NCI-H510A treated with DMSO at 0.1 percent for 48 hours (cell line): ENCODE measurements around the gene TTN.

Experiments
- DNase-seq: peaks from one replicate; lab custom pipeline; 2025; lab: John Stamatoyannopoulos, UW

The TTN gene

DNA sequence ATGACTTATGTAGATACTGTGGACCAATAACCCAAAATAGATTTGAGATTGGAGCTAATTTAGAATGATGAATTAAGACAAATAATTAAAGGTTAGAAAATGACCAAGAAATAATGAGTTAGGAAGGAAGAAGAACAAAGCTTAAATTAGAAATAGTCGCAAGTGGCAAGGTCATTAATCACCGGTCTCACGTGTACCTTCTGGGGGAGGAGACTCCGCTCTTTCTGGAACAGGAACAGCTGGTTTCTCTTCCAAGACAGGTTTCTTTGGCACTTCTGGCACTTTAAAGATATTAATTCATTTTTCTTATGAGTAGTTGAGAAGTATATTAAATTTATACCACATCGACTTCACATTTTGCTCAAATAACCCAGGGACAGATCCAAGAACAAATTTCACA lies 156.7 kb downstream of the TTN start:
- DNase-seq = no peak

DNA sequence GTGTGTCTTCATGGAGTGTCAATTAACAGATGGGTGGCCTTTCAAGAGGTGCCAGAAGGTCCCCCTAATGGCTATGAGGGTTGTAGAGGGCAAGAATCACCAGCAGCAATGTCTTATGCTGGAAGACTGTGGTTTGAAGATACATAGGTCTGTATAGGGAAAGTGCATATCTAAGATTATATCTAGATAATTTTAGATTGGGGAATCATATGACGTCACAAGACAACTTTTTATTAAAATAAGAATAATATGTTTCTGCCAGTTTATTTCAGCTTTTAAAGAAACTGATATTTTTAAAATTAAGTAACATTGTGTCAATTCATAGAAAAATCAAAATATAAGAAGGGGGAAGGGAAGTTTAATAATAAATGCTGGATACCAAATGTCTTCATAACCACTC lies 162.3 kb downstream of the TTN start:
- no peak for DNase-seq

DNA sequence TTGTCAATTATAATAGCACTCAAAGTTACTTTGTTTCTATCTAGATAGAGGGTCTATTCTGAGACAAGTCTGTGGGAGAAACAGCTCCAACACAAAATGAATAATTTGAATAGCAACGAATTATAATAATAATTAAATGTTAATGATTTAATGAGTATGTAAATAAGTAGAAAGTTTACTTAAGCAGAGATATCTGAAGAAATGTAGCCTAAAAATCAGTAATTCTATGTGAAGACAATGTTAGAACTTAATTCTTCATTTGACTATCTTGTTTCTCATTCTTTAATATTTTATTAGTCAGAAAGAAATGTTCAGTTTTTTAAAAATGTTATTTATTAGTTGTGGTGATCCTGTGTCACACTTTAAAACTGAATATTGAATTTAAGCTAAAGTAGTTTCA lies 165.7 kb downstream of the TTN start:
- no peak for DNase-seq

DNA sequence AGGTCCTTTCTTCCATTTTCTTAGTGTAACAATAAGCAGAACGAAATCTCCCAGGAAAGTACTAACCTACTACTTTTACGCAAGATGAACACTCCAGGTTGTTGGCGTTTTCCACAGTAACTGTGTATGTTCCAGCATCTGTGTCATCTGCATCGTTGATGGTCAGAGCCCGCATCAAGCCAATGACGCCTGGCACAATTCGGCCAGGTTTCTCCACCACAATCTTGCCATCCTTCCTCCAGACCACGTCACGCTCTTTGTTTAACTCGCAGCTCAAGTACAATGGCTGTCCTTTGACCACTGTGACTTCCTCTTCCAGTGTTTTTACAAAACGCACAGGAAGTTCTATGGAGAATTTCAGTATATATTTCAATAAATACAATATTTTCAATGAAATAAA lies 171.3 kb downstream of the TTN start:
- no peak for DNase-seq

DNA sequence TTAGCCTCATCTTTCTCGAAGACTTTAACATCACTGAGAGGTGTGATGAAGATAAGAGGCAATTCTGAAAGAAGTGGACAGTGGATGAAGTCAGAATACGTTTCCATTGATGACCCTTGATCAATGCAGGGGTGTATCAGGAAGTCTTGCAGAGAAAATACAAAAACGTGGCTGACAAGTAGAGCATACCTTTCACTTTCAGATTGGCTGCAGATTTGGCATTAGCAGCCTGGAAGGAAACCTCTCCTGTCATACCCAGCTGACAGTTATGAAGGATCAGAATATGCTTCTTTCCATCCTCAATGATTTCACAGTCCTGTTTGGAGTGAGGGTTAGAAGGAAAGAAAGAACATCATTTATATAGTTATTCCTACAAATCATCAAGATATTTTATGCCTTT lies 174.5 kb downstream of the TTN start:
- no peak for DNase-seq

DNA sequence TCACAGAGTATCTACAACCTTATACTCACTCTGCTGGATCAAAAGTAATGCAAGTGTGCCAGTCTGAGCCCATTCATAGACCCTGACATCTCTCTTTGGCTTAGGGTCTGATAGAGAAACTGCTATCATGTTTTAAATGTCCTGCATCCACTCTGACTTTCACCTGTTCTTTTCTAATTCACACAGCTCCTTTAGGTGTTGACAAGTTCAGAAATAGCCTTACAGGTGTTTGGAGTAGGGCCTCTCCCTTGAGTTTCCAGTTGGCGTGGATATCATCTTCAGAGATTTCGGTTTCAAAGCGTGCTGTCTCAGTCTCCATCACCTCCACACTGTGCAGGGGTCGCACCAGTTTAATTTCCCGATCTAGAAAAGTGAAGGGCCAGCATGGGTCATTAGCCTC lies 176.6 kb downstream of the TTN start:
- DNase-seq = no peak

DNA sequence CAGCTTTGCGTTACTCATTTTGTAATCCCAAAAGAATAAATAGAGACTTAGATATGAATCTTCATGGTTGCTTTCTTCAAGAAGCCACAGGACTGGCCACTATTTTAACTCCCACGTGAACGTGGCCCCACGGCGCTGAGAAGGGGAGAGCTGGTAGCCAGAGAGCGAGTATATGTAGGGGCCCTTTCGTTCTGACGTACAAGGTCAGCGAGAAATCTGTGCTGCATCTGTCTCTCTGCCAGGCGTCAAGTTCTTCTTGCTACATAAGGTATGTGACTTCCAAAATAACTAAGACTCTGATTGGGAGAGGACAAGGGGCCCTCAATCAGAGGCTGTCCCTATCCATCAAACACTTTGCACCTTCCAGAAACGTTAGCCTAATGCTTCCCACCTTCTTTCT lies 177.8 kb downstream of the TTN start:
- DNase-seq = no peak

DNA sequence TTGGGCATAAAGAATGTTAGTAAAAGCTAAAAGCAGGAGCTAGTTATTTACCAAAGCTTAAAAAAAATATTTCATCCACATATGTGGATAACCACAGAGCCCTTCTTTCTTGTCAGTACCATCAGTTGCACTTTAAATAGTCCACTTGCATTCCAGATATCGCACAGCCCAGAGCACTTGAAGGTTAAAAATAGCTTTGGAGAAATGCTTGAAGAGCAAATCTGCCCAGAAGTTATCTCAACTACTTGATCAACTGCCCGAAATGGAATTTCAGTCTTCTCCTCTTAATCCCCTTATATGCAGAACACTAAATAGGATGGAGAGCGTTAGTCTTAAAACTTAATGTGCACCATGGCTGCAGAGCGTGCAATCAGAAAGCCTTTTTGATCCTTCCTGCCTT lies 178.6 kb downstream of the TTN start:
- no peak for DNase-seq

DNA sequence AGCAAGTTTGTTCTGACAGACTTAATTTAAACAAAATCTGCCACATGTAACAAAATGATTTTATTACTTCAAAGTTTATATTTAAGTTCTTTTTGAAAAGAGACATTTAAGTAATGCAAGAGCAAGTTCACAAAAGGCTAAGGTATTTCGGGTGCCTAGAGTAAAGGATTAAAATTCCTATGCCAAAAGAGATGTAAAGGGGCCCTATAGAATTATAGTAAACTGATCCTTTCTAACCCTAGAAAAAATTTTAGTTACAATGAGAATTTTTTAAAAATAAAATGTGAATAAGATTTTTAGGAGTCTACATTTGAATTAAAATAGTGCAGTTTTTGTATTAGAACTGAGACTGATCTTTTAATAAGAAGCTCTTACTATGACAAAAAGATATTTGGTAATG lies 179.8 kb downstream of the TTN start:
- no peak for DNase-seq

DNA sequence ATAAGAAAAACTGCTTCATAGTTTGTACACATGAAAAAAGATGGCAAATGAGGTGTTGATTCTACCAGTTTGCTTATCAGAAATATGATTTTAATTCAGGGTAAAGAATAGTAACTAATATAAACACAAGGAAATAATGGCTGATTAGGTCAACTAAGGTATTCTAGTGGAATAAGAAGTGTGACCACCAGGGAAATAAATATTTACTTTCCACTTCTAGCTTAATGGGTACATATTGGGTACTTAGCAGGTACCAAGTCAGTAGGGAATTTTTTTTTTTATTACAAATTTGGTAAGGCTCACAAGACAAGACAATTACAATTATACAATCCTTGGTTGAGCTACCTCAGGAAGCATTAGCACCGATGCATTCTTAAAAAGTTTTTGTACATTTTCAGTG lies 191.3 kb downstream of the TTN start:
- DNase-seq = no peak

DNA sequence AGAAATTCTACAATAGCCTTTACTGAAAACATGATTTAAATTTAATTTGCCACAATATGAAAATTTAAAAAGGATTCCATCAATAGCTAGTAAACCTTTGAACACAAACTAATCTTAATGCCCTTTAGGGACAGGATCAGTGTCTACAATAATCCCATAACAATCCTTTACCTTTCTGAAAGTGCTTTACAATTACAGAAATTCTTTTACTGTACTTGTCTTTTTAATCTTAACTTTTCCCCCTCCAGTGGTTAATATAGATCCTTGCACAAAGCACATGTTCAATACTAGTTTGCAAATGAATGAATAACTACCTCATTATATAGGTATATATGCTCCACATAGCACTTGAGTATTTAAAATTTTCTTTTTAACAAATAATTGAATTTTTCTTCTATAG lies 204.3 kb downstream of the TTN start:
- no peak for DNase-seq

DNA sequence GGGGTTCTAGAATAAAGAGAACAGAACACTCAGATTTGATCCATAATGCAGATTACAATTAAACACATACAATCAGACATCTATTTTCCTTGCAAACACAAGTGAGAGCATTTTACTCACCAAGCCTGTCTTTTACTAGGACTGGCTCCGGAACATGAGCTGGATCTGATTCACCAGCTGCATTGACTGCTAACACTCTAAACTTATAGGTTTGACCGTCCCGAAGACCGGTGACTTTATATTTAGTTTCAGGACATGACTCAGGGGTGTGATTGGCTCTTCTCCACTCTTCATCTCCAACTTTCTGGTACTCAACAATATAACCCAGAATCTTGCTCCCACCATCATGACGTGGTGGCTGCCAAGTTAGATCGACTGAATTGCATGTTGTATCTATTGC lies 214.6 kb downstream of the TTN start:
- DNase-seq = no peak

DNA sequence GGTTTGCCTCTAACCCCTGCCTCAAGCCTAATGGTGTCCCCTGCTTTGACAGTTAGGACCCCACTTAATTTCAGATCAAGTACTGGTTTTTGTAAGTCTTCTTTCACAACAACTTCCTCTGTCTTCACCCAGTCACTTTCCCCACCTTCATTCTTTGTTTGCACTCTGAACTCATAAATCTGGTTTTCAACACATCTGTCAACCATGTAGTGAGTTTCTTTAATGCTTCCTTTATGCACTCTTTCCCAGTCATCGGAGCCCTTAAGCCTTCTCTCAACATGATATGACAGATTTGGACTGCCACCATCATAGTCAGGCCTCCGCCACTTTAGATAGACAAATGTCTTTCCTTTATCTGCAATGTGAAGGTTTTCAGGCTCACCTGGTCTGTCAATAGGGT lies 217.9 kb downstream of the TTN start:
- no peak for DNase-seq

DNA sequence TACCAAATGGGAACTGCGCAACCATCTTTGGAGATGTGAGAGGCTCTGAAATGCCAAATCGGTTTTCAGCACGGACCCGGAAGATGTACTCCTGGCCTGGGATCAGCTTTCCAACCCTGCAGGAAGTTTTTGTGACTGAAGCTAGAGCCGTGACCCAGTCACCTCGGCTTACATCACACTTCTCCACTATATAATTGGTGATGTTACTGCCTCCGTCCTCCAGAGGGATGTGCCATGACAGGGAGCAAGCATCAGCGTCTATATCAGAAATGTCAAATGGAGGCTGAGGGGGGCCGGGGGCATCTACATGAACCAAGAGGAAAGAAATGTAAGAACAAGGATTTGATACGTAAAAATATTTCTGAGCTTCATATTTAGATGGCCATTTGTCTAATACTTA lies 222.6 kb downstream of the TTN start:
- DNase-seq = no peak

DNA sequence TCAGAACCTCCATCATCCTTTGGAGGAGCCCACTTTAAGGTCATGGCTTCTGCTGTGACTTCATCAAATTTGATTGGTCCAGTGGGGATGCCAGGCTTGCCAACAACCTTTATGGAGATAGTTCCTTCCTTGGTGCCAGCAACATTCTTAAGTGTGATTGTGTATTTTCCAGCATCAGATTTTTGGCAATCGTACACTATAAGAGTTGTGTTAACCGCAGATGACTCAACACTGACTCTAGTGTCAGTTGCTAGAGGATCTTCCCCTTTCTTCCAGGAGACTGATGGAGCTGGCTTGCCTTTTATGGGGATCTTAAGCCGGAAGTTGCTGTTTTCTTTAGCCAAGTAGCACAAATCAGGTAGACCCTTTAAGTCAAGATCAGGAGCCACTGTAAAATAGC lies 228.2 kb downstream of the TTN start:
- no peak for DNase-seq

DNA sequence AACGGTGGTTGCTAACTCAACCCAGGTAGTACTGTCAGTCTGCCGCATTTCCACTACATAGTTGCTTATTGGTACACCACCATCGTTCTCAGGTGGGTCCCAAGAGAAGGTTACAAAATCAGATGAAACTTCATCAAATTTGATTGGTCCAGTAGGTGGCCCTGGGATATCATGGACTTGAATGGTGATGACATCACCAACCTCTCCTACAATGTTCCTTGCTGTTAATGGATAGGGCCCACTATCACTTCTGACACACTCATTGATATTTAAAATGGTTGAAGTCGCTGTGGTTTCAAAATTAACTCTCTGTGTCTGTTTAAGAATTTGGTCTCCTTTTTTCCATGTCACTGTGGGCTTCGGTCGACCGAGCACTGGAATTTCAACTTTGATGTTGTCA lies 232.4 kb downstream of the TTN start:
- no peak for DNase-seq

DNA sequence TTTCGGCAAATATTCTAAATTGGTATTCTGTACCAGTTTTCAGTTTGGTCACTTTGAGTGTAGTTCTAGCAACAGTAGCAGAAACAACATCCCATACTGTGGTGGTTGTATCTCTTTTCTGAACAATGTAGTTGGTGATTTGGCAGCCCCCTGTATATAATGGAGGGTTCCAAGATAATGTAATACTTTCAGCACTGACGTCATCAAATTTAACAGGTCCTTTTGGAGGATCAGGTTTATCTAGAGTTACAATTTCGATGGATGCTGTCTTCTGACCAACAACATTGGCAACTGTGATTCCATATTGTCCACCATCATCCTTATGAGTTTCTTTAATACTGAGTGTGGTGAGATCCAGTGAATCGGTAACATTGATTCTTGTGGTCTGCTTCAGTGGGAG lies 239.0 kb downstream of the TTN start:
- DNase-seq = no peak

DNA sequence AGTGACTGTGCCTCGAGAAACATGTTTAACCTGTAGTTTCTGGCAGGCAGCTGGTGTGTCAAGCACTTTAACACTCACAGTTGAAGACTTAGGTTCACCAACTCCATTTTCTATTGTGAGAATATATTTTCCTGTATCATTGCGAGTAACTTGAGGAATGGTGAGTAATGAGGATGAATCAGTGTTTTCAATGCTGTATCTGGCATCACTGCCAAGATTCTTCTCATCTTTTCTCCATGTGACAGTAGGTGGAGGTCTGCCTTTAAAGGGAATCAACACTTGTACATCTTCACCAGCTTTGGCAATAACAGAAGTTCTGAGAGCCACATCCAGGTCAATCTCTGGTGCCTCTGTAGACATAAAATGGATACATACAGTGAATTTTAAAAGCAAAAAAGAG lies 254.2 kb downstream of the TTN start:
- DNase-seq = no peak

DNA sequence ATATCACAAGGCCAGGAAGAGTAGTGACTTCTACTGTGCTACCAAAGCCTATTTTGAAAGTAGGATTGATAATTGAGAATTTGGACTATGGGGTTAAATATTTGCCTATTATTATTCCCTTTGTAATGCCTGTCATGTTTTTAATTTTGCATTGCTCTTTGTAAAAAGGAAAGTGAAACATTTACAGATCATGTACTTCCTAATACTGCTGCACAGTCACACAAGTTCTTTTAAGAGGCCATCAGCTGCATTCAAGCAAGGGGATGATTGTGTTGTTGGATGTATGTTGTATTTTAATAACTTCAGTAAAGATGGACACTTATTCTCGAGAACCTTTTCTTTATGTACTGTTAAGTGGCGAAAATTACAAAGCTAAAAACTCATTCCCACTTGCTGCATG lies 256.9 kb downstream of the TTN start:
- no peak for DNase-seq

DNA sequence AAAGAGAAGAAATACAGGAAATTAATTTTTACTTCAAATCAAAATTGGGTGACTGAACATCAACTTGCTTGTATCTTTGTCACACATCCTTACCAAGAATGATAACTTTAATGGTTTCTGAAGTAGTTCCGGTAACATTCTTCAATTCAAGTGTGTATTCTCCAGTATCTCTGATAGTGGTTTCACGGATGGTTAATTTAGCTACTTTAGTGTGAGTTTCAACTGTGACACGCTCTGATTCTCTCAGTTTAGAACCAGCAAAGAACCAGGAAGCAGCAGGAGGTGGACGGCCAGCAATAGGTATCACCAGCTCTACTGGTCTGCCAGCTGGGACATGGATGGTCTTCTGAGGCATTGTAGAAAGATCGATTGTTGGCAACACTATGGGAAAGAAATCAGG lies 264.7 kb downstream of the TTN start:
- no peak for DNase-seq

DNA sequence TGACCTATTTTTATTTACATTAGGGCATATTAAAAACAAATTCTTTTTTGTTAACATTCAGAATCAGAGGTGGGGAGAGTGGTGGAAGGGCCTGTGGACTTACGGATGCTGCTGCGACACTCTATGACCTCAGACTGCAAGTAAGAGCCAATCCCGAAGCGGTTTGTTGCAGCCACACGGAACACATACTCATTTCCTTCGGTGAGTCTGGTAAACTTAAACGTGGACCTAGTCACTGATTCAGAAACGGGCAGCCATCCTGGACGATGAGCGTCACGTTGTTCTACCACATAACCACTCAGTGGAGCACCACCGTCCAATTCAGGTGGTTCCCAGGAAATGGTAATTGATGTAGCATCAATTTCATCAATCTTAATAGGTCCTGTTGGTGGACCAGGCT lies 265.1 kb downstream of the TTN start:
- DNase-seq = no peak

DNA sequence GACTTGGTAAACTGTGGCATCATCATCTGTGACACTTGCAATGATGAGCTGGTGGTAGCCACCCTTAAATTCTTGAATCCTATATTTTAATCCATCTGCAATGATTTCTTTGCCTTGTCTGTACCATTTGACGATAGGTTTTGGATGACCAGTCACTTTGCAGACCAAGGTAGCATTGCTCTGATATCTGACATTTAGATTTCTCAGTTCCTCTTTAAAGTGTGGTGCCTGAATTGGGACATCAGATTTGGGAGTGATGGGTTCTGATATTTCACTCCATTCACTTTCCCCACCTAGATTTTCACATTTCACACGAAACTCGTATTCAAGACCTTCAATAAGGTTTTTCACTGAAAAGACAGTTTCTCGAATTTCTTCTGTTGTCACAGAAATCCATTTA lies 271.2 kb downstream of the TTN start:
- no peak for DNase-seq

DNA sequence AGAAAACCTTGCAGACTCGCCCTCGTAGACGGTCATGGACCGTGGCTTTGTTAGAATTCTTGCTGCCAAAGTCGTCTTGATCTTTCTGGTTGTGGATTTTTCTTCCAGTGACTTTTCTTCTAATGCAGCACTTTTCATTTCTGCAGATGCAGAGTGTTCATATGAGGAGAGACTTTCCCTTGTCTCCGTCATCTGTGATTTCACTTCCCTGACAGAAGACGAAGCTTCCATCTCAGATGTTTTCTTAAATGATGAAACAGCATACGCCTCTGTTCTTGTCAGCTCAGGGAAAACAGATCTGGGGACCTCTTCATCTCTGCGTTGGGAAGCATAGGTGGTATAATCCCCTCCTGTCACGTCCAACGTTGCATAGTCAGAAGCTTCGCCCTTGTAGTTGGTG lies 276.1 kb downstream of the TTN start:
- DNase-seq = no peak

DNA sequence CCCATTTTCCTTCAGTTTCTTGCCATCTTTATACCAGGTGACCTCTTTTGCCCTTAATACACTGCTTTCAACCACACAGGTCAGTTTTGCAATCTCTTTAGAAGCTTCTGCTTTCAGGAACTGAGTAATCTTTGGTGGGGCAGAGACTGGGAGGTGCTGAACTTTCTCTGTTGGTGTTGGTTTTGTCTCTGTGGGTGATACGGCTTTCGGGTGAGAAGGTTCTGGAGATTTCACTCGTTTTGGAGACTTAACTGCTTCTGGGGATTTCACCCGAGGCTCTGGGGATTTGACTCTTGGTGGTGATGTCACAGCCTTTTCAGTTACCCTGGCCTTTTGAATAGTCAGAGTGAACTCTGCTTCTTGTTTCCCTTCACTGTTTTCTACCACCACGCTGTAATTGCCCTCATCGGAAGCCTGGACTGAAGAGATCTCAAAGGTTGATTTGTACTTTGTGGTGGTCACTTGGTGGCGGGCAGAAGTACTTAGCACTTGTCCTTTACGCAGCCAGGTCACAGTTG lies 276.5 kb downstream of the TTN start:
- no peak for DNase-seq

DNA sequence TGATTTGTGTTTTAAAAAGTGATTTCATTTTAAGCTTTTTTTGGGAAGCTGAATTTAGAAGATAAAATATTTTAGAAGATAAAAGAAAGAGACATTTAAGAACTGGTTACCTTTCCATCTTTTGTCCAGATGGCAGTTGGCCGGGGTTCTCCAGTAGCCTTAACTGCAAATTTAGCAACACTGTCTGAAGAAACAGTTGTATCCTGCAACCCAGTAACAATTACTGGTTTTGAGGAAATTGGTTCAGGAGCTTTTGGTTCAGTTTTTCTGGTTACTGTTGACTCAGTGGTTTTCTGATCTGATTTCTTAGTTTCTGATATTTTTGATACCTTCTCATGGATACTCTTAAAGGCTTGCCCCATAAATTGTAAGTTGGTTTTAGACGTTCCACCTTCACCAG lies 277.1 kb downstream of the TTN start:
- no peak for DNase-seq
